Chondrocyte (in vitro differentiated cells): Measurements from ENCODE around the gene HDGFL2. TPM values are rescaled to one million over a fixed set of nuclear protein-coding genes. Genes with fewer than 3 reads are reported as not detected.
A peak's percentile ranks its signal among the peaks of the same experiment; 100 is the strongest.

ENCODE experiments used
- DNase-seq: peaks from one replicate; pipeline ENCODE4 v3.0.0; 2021; ENCODE audit warnings: mixed read lengths, low spot score
- H3K27ac Mint-ChIP-seq: one replicate; pipeline ENCODE4 v1.8.0; 2021; ENCODE audit warnings: mild to moderate bottlenecking, moderate library complexity, mixed read lengths; ENCODE audit not compliant: unreplicated experiment
- H3K27me3 Mint-ChIP-seq: 2 replicates; pipeline ENCODE4 v1.8.0; 2021; ENCODE audit warnings: low read depth, mixed read lengths
- H3K36me3 Mint-ChIP-seq: 2 replicates; pipeline ENCODE4 v1.8.0; 2021; ENCODE audit warnings: low read depth, mixed read lengths
- H3K4me1 Mint-ChIP-seq: 2 replicates; pipeline ENCODE4 v1.8.0; 2021; ENCODE audit warnings: low read depth, mild to moderate bottlenecking, mixed read lengths
- H3K4me3 Mint-ChIP-seq: one replicate; pipeline ENCODE4 v1.8.0; 2021; ENCODE audit warnings: mild to moderate bottlenecking, moderate library complexity, mixed read lengths; ENCODE audit not compliant: unreplicated experiment
- H3K9me3 Mint-ChIP-seq: 2 replicates; pipeline ENCODE4 v1.8.0; 2021; ENCODE audit warnings: low read depth, mixed read lengths
- CTCF ChIP-seq: fragments of 200-600 bp; sonication (generic); IDR thresholded peaks from 2 replicates; pipeline ENCODE4 v1.5.0; 2021; ENCODE audit warnings: antibody characterized with exemption, mild to moderate bottlenecking, moderate library complexity
- total RNA-seq: library from RNA; stranded (reverse); gene quantifications from 3 replicates; pipeline ENCODE4 v1.2.1, GENCODE V29; 2021

HDGFL2 gene
- total RNA-seq, 1 donor from 2014 or later = 50.0 TPM

GRCh38 chr19:4471403-4472173, 509 bp upstream of the HDGFL2 start:
- Mint-ChIP-seq H3K4me1 (peaks cover 21% of the 10 kb centered on the region), H3K27ac (no peak overlapping the region), H3K27me3 (no peaks in the 10 kb centered on the region), H3K4me3 (no peak overlapping the region), H3K9me3 (no peaks in the 10 kb centered on the region), H3K36me3 (peaks cover 2% of the 10 kb centered on the region)
- DNase-seq = no peak
- no peak for TF ChIP-seq CTCF

GRCh38 chr19:4473011-4473762, 1.1 kb downstream of the HDGFL2 start:
- H3K9me3 Mint-ChIP-seq = no peaks in the 10 kb centered on the region
- H3K4me1 Mint-ChIP-seq = peaks cover 21% of the 10 kb centered on the region
- no peak for DNase-seq
- H3K27ac Mint-ChIP-seq = peak overlapping the region; percentile 89
- TF ChIP-seq CTCF = no peak
- peaks cover 5% of the 10 kb centered on the region for H3K36me3 Mint-ChIP-seq
- peak overlapping the region; percentile 87 for H3K4me3 Mint-ChIP-seq
- H3K27me3 Mint-ChIP-seq = no peaks in the 10 kb centered on the region

- no peak for DNase-seq
- H3K27ac Mint-ChIP-seq = peak overlapping the region; percentile 89
- H3K4me3 Mint-ChIP-seq = peak overlapping the region; percentile 87
Observed at GRCh38 chr19:4473763-4474513, 1.8 kb downstream of the HDGFL2 start.

GRCh38 chr19:4474514-4475022, 2.5 kb downstream of the HDGFL2 start:
- no peak for DNase-seq
- Mint-ChIP-seq H3K9me3 (no peaks in the 10 kb centered on the region), H3K36me3 (peaks cover 5% of the 10 kb centered on the region), H3K4me1 (peaks cover 21% of the 10 kb centered on the region), H3K4me3 (peak overlapping the region; percentile 87), H3K27ac (peak overlapping the region; percentile 89), H3K27me3 (no peaks in the 10 kb centered on the region)
- no peak for TF ChIP-seq CTCF

More at GRCh38 chr19:4473763-4474513, 1.8 kb downstream of the HDGFL2 start:
- Mint-ChIP-seq H3K36me3 (peaks cover 5% of the 10 kb centered on the region), H3K9me3 (no peaks in the 10 kb centered on the region), H3K4me1 (peaks cover 21% of the 10 kb centered on the region), H3K27me3 (no peaks in the 10 kb centered on the region)
- no peak for TF ChIP-seq CTCF
